ENCODE measurements around the gene BARX1. TPM values are rescaled to one million over a fixed set of nuclear protein-coding genes. Genes with fewer than 3 reads are reported as not detected.
"Not testable (repeated sequence)": the region's sequence is repeated elsewhere in the genome, so short reads cannot be mapped to it uniquely, and the experiment has no call there.

BARX1 gene
- total RNA-seq, 4 donors from 2014 or later, result not detected

DNA sequence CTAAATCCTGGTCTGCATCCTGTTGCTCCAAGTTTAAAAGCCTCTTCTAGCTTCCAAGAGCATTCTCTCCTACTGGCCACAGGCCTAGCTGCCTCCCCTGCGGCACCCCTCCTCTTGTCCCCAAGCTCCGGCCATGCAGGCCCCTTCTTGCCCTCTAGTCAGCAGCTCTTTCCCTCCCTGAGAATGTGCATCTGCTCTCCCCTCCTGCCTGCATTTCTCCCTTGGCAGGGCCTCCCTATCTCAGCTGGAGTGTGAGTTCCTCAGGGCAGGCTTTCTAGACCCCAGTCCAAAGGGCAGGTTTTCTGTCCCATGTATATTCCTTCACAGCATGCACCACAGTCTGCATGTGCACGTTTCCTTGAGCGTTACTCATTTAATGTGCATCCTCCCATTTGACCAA lies 24.6 kb upstream of the BARX1 start:
- TF ChIP-seq, protein P1, sequence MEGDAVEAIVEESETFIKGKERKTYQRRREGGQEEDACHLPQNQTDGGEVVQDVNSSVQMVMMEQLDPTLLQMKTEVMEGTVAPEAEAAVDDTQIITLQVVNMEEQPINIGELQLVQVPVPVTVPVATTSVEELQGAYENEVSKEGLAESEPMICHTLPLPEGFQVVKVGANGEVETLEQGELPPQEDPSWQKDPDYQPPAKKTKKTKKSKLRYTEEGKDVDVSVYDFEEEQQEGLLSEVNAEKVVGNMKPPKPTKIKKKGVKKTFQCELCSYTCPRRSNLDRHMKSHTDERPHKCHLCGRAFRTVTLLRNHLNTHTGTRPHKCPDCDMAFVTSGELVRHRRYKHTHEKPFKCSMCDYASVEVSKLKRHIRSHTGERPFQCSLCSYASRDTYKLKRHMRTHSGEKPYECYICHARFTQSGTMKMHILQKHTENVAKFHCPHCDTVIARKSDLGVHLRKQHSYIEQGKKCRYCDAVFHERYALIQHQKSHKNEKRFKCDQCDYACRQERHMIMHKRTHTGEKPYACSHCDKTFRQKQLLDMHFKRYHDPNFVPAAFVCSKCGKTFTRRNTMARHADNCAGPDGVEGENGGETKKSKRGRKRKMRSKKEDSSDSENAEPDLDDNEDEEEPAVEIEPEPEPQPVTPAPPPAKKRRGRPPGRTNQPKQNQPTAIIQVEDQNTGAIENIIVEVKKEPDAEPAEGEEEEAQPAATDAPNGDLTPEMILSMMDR (IDR thresholded peaks at IDR 0.05), result no peak
- TF ChIP-seq POLR2A (IDR thresholded peaks at IDR 0.05), result no peak
- H3K4me3 ChIP-seq (ENCODE audit: low read depth, poor library complexity, severe bottlenecking), result no peak overlapping the region
- 79 to 89% methylated on average over 4 of the region's 4 CpGs for WGBS, 2 donors
- no peak for DNase-seq (ENCODE audit: low spot score in 2 of 2)
- intact Hi-C loops (cut with DNase I; ENCODE audit: low total_unique reads), result no loop called here

DNA sequence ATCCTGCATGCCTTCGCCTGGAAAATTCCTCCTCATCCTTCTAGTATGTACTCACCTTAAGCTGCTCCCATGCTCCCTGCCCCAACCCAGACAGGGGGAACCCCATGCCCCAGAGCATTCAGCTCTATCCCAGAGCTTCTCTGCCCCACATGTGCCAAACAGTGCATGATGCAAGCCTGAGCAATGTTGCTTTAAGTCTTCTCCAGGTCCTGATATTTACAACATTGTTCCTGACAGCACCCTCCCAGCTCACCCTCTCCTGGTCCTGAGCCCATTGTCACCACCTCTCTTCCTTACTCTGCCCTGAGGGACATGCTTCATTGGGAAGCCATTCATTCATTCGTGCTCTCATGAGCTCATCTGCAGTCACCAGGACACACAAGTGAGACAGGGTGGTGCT lies 23.4 kb upstream of the BARX1 start:
- WGBS, 2 donors, result 41 to 46% methylated on average over 2 of the region's 2 CpGs
- TF ChIP-seq, protein P1 (IDR thresholded peaks at IDR 0.05), result no peak
- TF ChIP-seq POLR2A (IDR thresholded peaks at IDR 0.05), result no peak

DNA sequence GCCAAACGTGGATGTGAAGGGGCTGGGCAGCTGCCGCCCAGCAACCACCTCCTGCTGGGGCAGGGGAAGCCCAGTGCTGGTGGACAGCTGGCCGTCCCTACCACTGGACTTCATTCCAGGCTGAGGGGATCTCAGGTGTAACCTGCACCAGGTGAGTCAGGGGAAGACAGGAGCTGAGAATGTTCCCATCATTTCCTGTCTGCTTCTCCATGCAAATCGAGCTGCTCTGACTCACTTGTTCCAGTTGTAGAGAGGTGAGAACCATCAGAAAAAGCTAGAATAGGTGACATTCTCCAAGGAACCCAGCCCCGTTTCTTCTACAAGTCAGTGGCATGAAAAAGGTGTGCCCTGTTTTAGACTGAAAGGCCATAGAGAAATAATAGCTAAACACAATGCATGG lies 21.8 kb upstream of the BARX1 start:
- 78 to 84% methylated on average over 5 of the region's 5 CpGs for WGBS, 2 donors
- DNase-seq (ENCODE audit: low spot score in 2 of 2), result no peak
- no peak overlapping the region for H3K4me3 ChIP-seq (ENCODE audit: low read depth, poor library complexity, severe bottlenecking)
- TF ChIP-seq POLR2A (IDR thresholded peaks at IDR 0.05), result no peak
- TF ChIP-seq, protein P1 (IDR thresholded peaks at IDR 0.05), result no peak
- intact Hi-C loops (cut with DNase I; ENCODE audit: low total_unique reads), result no loop called here

More for the DNA sequence above, 23.4 kb upstream of the BARX1 start:
- no peak overlapping the region for H3K4me3 ChIP-seq (ENCODE audit: low read depth, poor library complexity, severe bottlenecking)
- DNase-seq (ENCODE audit: low spot score in 2 of 2), result no peak
- intact Hi-C loops (cut with DNase I; ENCODE audit: low total_unique reads), result no loop called here

DNA sequence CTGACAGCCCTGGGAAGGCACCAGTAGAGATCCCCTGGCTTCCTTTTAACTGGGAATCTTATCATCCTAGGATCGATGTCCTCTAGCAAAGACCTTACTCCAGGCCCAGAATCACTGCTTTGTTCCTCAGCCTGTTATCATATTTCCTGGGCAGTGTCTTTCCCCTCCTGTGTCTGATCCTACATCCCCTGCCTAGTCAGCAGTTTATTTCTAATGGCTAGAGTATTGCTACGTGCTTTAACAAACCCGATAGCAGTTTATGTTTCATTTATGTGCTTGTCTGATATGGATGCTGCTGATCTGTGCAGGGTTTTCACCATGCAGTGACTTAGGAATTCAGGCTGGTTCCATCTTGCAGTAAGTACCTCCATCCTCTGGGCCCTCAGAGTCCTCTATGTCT lies 20.9 kb upstream of the BARX1 start:
- intact Hi-C loops (cut with DNase I; ENCODE audit: low total_unique reads), result no loop called here
- WGBS, 2 donors, result 90 to 91% methylated on average over 3 of the region's 3 CpGs
- TF ChIP-seq POLR2A (IDR thresholded peaks at IDR 0.05), result no peak
- TF ChIP-seq, protein P1 (IDR thresholded peaks at IDR 0.05), result no peak
- no peak for DNase-seq (ENCODE audit: low spot score in 2 of 2)
- no peak overlapping the region for H3K4me3 ChIP-seq (ENCODE audit: low read depth, poor library complexity, severe bottlenecking)

DNA sequence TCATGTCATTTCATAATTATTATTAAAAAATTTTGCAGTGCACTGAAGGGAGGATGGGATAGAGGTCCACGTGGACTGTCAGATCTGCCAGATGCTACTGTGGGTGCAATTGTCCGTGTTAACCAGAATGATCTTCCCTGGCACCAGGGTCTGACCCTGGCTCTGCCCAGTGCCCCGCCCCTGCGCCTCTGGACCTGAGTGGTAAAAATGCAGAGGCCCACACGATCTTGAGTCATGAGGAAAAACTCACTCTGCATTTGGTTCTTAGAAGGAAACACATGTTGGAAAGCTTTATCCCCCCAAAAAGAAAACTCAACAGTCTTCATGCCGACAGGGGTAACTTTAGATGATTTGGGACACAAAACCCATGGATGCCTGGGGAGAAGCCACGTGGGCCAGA lies 20.1 kb upstream of the BARX1 start:
- H3K4me3 ChIP-seq (ENCODE audit: low read depth, poor library complexity, severe bottlenecking), result no peak overlapping the region
- DNase-seq (ENCODE audit: low spot score in 2 of 2), result no peak
- 85 to 90% methylated on average over 7 of the region's 7 CpGs for WGBS, 2 donors
- TF ChIP-seq, protein P1 (IDR thresholded peaks at IDR 0.05), result no peak
- TF ChIP-seq POLR2A (IDR thresholded peaks at IDR 0.05), result no peak
- intact Hi-C loops (cut with DNase I; ENCODE audit: low total_unique reads), result no loop called here

DNA sequence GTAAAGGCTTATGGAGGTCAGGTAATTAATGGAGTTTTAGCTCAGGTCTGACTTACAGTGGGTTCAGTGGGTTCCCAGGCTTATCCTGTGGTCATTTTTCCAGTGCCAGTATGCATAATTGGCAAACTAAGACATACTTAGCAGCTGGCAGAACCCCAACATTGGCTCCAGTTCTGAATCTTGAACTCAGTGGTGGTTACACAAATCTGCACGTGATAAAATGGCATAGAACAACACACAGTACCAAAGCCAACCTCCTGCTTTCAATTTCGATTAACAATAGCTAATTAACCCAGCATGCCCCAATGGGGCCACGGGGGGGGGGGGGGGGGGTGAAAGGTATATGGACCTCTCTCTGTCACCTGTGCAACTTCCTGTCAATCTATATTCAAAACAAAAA lies 19.0 kb upstream of the BARX1 start:
- H3K4me3 ChIP-seq (ENCODE audit: low read depth, poor library complexity, severe bottlenecking), result no peak overlapping the region
- intact Hi-C loops (cut with DNase I; ENCODE audit: low total_unique reads), result no loop called here
- TF ChIP-seq, protein P1 (IDR thresholded peaks at IDR 0.05), result no peak
- no peak for TF ChIP-seq POLR2A (IDR thresholded peaks at IDR 0.05)
- DNase-seq (ENCODE audit: low spot score in 2 of 2), result no peak
- 17 to 48% methylated on average over 3 of the region's 3 CpGs for WGBS, 2 donors

DNA sequence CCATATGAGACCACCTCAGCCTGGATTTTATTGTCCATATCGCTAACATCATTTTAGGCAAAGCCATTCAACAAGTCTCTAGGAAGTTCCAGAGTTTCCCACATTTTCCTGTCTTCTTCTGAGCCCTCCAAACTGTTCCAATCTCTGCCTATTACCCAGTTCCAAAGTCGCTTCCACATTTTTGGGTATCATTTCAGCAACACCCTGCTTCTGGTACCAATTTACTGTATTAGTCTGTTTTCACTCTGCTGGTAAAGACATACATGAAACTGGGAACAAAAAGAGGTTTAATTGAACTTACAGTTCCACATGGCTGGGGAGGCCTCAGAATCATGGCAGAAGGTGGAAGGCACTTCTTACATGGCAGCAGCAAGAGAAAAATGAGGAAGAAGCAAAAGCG lies 17.5 kb upstream of the BARX1 start:
- DNase-seq (ENCODE audit: low spot score in 2 of 2); intact Hi-C loops (cut with DNase I; ENCODE audit: low total_unique reads); H3K4me3 ChIP-seq (ENCODE audit: low read depth, poor library complexity, severe bottlenecking): not testable (repeated sequence)
- WGBS, 2 donors, result 95 to 98% methylated on average over 3 of the region's 3 CpGs
